ENCODE data around the gene SCUBE2. TPM values are rescaled to one million over a fixed set of nuclear protein-coding genes. Genes with fewer than 3 reads are reported as not detected.

The SCUBE2 gene
- total RNA-seq, 4 donors from 2014 or later: 4.6 to 20.0 (median 10.9) TPM

GRCh38 chr11:9072626-9073176, 18.7 kb downstream of the SCUBE2 start:
- no peak for DNase-seq
- H3K4me3 ChIP-seq: no peak overlapping the region
- 83 to 100% methylated on average over 2 to 7 of the region's 7 CpGs for WGBS, 2 donors (ENCODE audit: low coverage in 1 of 2)
- in situ Hi-C loops (cut with MboI; ENCODE audit: low pct_ligation_motif_present in 1 of 4, low pct_unique_long_range_greater_than_20kb in 1 of 4, low sequenced_read_pairs in 3 of 4) (no loop called here), intact Hi-C loops (cut with DNase I; ENCODE audit: low total_unique reads) (no loop called here)
- no peak for TF ChIP-seq POLR2AphosphoS5 (IDR thresholded peaks at IDR 0.05)
- no peak for TF ChIP-seq EP300 (IDR thresholded peaks at IDR 0.05; ENCODE audit: low read depth)
- TF ChIP-seq, protein P1, sequence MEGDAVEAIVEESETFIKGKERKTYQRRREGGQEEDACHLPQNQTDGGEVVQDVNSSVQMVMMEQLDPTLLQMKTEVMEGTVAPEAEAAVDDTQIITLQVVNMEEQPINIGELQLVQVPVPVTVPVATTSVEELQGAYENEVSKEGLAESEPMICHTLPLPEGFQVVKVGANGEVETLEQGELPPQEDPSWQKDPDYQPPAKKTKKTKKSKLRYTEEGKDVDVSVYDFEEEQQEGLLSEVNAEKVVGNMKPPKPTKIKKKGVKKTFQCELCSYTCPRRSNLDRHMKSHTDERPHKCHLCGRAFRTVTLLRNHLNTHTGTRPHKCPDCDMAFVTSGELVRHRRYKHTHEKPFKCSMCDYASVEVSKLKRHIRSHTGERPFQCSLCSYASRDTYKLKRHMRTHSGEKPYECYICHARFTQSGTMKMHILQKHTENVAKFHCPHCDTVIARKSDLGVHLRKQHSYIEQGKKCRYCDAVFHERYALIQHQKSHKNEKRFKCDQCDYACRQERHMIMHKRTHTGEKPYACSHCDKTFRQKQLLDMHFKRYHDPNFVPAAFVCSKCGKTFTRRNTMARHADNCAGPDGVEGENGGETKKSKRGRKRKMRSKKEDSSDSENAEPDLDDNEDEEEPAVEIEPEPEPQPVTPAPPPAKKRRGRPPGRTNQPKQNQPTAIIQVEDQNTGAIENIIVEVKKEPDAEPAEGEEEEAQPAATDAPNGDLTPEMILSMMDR (IDR thresholded peaks at IDR 0.05): no peak
- no peak for TF ChIP-seq POLR2A (IDR thresholded peaks at IDR 0.05)
- H3K36me3 ChIP-seq: no peaks in the 10 kb centered on the region
- no peaks in the 10 kb centered on the region for H3K9me3 ChIP-seq
- H3K27ac ChIP-seq: no peak overlapping the region
- no peaks in the 10 kb centered on the region for H3K27me3 ChIP-seq
- H3K4me1 ChIP-seq: peaks cover 0 to 7% (median 4%) of the 10 kb centered on the region in 4 donors

DNA sequence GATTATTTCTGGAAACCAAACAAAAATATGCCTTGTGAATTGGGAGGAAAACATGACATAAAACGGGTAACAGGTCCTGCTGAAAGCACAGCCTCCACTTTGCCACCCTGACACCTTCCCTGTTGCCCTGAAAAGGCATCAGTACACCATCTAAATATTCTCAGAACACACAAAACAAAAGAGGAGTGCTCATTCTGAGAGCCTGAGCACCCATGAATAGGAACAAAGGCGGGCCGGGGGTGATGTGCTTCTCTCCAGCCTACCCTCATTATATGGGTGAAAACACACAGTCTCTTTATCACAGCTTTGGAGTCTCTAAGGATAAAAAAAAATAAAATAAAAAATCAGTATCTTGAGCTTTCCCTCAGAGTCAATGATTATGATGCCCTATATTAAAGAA, 19.7 kb downstream of the SCUBE2 start:
- no peaks in the 10 kb centered on the region for H3K9me3 ChIP-seq
- H3K27me3 ChIP-seq: no peaks in the 10 kb centered on the region
- intact Hi-C loops (cut with DNase I; ENCODE audit: low total_unique reads): no loop called here
- H3K36me3 ChIP-seq: no peaks in the 10 kb centered on the region
- no peak for DNase-seq
- peaks cover 0 to 5% (median 2%) of the 10 kb centered on the region in 4 donors for H3K4me1 ChIP-seq
- no peak for TF ChIP-seq POLR2AphosphoS5 (IDR thresholded peaks at IDR 0.05)
- TF ChIP-seq POLR2A (IDR thresholded peaks at IDR 0.05): no peak
- TF ChIP-seq, protein P1 (IDR thresholded peaks at IDR 0.05): no peak
- TF ChIP-seq EP300 (IDR thresholded peaks at IDR 0.05; ENCODE audit: low read depth): no peak
- 77 to 100% methylated on average over 2 to 3 of the region's 3 CpGs for WGBS, 2 donors (ENCODE audit: low coverage in 1 of 2)
- peak overlapping the region in 1 of 4 donors; percentile 27 for H3K27ac ChIP-seq
- in situ Hi-C loops (cut with MboI; ENCODE audit: low pct_ligation_motif_present in 1 of 4, low pct_unique_long_range_greater_than_20kb in 1 of 4, low sequenced_read_pairs in 3 of 4): no loop called here
- H3K4me3 ChIP-seq: no peak overlapping the region

DNA sequence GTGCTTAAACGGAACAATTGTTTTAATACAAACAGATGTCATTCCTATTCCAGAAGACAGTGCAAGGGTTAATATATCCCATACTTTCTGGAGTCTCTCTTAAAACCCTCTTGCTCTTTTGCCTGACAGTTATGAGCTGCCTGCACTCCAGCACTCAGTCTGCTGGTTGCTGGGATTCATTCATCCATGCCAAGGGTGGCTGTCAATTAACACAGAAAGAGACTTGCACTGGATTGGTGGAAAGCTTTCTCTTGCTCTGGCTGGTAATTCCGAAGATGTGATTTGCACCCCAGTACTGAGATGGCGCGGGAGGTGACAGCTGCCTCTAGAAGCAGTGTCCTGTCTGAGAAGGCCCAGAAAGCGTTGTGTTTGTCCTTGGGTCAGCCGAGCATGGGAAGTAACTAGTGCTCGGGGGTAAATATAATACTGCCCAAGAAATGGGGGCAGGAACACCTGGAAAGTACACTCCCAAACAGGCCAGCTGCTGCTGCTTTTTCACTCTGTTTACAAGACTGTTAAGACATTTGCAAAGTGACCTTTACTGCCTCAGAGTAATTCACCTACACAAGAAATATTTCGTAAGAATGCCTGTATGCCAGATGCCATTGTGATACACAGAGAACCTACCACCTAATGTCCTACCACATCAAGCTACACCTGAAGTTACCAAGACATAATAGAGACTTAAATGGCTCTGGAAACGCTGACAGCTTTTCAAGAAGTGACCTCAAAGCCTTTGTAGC, 20.5 kb downstream of the SCUBE2 start:
- Histone ChIP-seq H3K27ac (peak overlapping the region in 1 of 4 donors; percentile 27), H3K4me3 (no peak overlapping the region), H3K36me3 (no peaks in the 10 kb centered on the region), H3K4me1 (peaks cover 0 to 5% (median 0%) of the 10 kb centered on the region in 4 donors), H3K27me3 (no peaks in the 10 kb centered on the region), H3K9me3 (no peaks in the 10 kb centered on the region)
- intact Hi-C loops (cut with DNase I; ENCODE audit: low total_unique reads): no loop called here
- TF ChIP-seq POLR2A (IDR thresholded peaks at IDR 0.05) (no peak), EP300 (IDR thresholded peaks at IDR 0.05; ENCODE audit: low read depth) (no peak), POLR2AphosphoS5 (IDR thresholded peaks at IDR 0.05) (no peak)
- TF ChIP-seq, protein P1 (IDR thresholded peaks at IDR 0.05): no peak
- in situ Hi-C loops (cut with MboI; ENCODE audit: low pct_ligation_motif_present in 1 of 4, low pct_unique_long_range_greater_than_20kb in 1 of 4, low sequenced_read_pairs in 3 of 4): no loop called here
- WGBS, 2 donors (ENCODE audit: low coverage in 1 of 2): 43 to 67% methylated on average over 3 to 9 of the region's 9 CpGs
- no peak for DNase-seq

GRCh38 chr11:9069862-9070470, 21.4 kb downstream of the SCUBE2 start:
- Histone ChIP-seq H3K4me1 (peaks cover 0 to 5% (median 0%) of the 10 kb centered on the region in 4 donors), H3K27ac (no peak overlapping the region), H3K4me3 (no peak overlapping the region), H3K27me3 (no peaks in the 10 kb centered on the region), H3K36me3 (no peaks in the 10 kb centered on the region), H3K9me3 (no peaks in the 10 kb centered on the region)
- 82 to 89% methylated on average over 4 to 7 of the region's 7 CpGs for WGBS, 2 donors (ENCODE audit: low coverage in 1 of 2)
- intact Hi-C loops (cut with DNase I; ENCODE audit: low total_unique reads): no loop called here
- in situ Hi-C loops (cut with MboI; ENCODE audit: low pct_ligation_motif_present in 1 of 4, low pct_unique_long_range_greater_than_20kb in 1 of 4, low sequenced_read_pairs in 3 of 4): no loop called here
- DNase-seq: no peak
- TF ChIP-seq POLR2A (IDR thresholded peaks at IDR 0.05): no peak
- TF ChIP-seq POLR2AphosphoS5 (IDR thresholded peaks at IDR 0.05): no peak
- TF ChIP-seq EP300 (IDR thresholded peaks at IDR 0.05; ENCODE audit: low read depth): no peak
- TF ChIP-seq, protein P1 (IDR thresholded peaks at IDR 0.05): no peak

Measured in transverse colon (tissue), 4 donors.